CD4-positive, alpha-beta T cell treated with Interleukin-4 for 4 hours (primary cell): ENCODE measurements around the gene TTYH3.

Source experiments
- DNase-seq: peaks from one replicate; pipeline ENCODE4 v3.0.0-alpha.2; 2020

TTYH3 gene

DNA sequence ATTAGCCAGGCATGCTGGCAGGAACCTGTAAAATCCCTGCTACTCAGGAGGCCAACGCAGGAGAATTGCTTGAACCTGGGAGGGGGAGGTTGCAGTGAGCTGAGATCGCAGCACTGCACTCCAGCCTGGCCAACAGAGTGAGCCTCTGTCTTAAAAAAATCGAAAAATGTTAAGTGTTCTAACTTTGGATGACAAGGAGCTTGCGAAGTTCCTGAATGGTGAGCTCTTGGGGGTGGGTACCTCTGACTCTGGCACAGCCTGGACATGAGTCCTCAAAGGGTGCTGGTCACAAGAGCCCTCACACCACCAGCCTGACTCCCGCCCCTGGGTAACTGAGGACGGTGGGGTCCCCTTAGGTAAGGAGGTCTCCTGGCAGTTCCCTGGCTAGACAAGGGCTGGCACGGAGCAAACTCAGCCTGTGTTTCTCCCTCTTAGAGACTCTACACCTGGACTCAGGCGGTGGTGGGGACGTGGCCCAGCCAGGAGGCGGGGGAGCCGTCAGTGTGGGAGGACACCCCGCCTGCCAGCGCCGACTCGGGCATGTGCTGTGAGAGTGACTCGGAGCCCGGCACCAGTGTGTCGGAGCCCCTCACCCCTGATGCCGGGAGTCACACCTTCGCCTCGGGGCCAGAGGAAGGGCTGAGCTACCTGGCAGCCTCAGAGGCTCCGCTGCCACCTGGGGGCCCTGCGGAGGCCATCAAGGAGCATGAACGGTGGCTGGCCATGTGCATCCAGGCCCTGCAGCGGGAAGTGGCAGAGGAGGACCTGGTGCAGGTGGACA, 80.3 kb downstream of the TTYH3 start:
- no peak for DNase-seq

GRCh38 chr7:2713370-2713769, 81.6 kb downstream of the TTYH3 start:
- DNase-seq = no peak

DNA sequence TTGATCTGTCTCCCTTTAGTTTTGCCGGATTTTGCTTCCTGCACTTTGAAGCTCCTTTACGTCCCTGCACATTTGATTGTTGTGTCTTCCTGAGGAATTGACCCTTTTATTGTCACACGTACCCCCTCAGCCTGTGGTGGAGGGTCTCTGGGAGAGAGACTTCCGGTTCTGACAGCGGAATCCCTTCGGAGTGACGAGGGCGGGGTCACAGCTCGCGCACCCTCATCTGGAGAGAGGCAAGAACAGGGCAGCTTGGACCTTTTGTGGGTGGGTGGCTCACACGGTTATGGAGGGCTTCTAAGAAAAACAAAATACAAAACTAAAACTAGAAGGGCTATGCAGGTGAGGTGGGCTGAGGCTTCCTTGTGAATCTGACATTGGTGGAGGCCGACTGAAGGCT, 82.2 kb downstream of the TTYH3 start:
- DNase-seq = no peak
